Fibroblast of villous mesenchyme (primary cell): ENCODE data around the gene SNX25. TPM values are rescaled to one million over a fixed set of nuclear protein-coding genes. Genes with fewer than 3 reads are reported as not detected.

ENCODE experiments used
- DNase-seq: peaks from one replicate; pipeline ENCODE4 v3.0.0-alpha.2; 2010; ENCODE audit warnings: low read depth
- H3K4me3 ChIP-seq: 2 replicates; pipeline ENCODE4 v1.5.1; 2011; ENCODE audit warnings: low read depth, mild to moderate bottlenecking, low read length
- total RNA-seq: library from RNA; depleted of rRNA; stranded (reverse); fragments of >200 nt; gene quantifications from 2 replicates; pipeline ENCODE4 v1.2.3, GENCODE V29; 2012
- TF ChIP-seq, protein P1 (sequence below): IDR thresholded peaks from 2 replicates; pipeline ENCODE4 v1.5.1; 2012; ENCODE audit warnings: low read depth, mild to moderate bottlenecking, low read length; ENCODE audit not compliant: insufficient read depth

Gene SNX25
- total RNA-seq, 1 donor, result 47.1 TPM

DNA sequence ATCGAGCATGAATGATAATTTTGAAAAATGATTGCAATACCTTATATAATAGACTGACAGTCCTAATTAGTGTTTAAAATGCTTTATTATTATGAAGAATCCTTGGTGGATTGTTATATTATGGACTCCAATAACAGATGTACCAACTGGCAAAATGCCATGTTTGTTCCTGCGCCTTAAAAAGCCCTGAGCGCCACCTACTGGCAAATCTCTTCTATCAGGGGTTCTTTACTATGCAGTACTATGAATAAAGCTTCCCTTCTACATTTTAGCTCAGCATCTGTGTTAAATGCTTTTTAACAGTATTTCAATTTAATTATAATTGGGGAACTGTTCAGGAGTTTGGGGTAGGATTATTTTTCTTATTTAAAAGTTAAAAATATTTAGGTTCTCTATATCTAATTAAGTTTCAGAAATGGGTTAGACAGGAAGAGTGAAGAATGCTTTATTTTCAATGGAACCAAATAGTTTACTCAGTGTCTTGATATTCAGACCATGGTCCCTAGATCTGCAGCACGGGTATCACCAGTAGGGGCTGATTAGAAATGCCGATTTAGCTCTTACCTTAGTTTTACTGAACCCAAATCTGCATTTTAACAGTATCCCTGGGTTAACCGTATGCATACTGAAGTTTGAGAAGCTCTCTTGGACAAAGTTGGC is 25.6 kb upstream of the SNX25 start:
- no peak overlapping the region for H3K4me3 ChIP-seq
- TF ChIP-seq, protein P1, sequence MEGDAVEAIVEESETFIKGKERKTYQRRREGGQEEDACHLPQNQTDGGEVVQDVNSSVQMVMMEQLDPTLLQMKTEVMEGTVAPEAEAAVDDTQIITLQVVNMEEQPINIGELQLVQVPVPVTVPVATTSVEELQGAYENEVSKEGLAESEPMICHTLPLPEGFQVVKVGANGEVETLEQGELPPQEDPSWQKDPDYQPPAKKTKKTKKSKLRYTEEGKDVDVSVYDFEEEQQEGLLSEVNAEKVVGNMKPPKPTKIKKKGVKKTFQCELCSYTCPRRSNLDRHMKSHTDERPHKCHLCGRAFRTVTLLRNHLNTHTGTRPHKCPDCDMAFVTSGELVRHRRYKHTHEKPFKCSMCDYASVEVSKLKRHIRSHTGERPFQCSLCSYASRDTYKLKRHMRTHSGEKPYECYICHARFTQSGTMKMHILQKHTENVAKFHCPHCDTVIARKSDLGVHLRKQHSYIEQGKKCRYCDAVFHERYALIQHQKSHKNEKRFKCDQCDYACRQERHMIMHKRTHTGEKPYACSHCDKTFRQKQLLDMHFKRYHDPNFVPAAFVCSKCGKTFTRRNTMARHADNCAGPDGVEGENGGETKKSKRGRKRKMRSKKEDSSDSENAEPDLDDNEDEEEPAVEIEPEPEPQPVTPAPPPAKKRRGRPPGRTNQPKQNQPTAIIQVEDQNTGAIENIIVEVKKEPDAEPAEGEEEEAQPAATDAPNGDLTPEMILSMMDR, result peak; percentile 84
- peak; percentile 93 for DNase-seq

GRCh38 chr4:185186769-185187168 is 22.6 kb upstream of the SNX25 start:
- no peak for DNase-seq
- H3K4me3 ChIP-seq, result no peak overlapping the region
- TF ChIP-seq, protein P1, result no peak

- no peak overlapping the region for H3K4me3 ChIP-seq
- DNase-seq, result no peak
- TF ChIP-seq, protein P1, result no peak
These were observed 19.6 kb upstream of the SNX25 start for GRCh38 chr4:185189606-185190305.

DNA sequence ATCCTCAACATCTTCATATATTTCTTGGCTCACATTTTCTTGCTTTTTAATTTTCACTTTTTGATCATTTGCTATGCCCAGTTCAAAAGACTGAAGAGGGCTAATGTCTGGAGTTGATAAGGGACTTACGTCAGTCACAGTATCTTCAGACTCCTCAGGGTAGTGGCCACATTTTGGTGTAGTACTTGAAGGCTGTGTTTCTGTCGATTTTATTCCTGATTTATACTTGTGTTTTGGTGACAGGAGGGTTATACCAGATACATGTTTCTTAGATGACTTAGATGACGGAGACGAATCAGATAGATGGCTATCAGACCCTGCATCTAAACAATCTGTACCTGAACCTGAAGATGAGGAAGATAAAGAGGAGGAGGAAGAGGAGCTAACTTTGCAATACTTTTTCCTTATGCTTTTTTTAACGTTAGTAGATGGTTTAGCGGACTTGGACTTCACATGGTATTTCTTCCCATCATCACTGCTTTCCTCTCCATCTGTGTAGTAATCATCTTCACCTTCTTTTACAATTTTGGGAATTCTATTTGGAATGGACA is 19.0 kb upstream of the SNX25 start:
- no peak for DNase-seq
- H3K4me3 ChIP-seq, result no peak overlapping the region
- TF ChIP-seq, protein P1, result no peak

DNA sequence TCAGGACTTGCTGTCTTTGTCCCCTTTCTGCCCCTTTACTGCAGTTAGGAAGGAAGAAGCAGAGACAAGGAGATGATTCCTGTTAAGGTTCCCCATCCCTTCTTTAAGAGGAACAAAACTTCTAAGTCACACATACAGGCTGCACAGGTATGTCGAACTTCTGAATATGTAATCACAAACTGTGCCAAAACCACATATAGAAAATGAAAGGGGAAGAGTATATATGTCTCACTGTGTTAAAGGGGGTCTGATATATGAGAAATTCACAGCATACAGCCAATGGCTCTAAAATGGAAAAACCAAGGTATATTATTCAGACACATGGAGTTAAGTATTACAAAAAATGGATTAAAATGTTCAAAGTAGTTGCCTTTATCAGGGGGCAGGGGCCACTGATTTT is 17.3 kb upstream of the SNX25 start:
- no peak for DNase-seq
- TF ChIP-seq, protein P1, result no peak

GRCh38 chr4:185194924-185195888 is 14.2 kb upstream of the SNX25 start:
- no peak overlapping the region for H3K4me3 ChIP-seq
- TF ChIP-seq, protein P1, result no peak
- no peak for DNase-seq

More for the DNA sequence above, 17.3 kb upstream of the SNX25 start:
- H3K4me3 ChIP-seq, result no peak overlapping the region
